Stimulated activated CD4-positive, alpha-beta T cell treated with anti-CD3 and anti-CD28 coated beads, Interleukin-2, amount 100 ng/mL, for 4 hours (primary cell): ENCODE results near the gene BRINP1.
"Not testable (repeated sequence)": the region's sequence is repeated elsewhere in the genome, so short reads cannot be mapped to it uniquely, and the experiment has no call there.

ENCODE experiments used
- DNase-seq: peaks from one replicate; pipeline ENCODE4 v3.0.0-alpha.2; 2020; ENCODE audit warnings: low read depth

BRINP1 gene

DNA sequence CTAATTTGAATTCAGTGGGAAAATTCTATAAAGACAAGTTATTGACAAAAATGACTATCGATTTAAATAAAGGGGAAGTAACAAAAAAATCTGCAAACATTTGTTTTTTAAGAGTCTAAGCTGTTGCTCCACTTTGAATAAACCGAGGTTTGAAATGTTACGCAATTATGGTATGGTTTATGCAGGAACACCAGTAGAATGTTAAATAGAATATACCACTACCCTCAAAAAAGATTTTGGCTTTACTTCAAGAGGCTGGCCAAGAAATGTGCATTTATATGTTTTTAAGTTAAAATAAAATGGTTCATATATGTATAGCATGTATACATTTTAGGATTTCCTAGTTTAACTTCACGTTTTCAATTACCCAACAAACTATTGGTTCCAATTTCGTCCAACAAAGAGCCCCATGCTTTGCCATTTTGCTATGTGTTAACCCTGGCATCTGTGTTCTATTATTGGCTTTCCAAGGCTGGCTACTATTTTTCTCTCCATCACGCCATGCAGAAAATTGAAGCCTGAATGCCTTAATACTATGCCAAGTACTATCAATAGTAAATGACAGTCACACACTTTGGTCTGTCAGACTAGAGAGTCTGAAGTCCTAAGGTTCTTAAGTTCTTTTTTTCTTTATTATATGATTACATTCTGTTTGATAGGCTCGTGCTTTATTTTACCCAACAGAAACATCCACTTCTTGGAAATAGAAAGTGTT is 171.2 kb downstream of the BRINP1 start:
- no peak for DNase-seq

- no peak for DNase-seq
These were observed 173.7 kb downstream of the BRINP1 start for GRCh38 chr9:119195521-119195920.

DNA sequence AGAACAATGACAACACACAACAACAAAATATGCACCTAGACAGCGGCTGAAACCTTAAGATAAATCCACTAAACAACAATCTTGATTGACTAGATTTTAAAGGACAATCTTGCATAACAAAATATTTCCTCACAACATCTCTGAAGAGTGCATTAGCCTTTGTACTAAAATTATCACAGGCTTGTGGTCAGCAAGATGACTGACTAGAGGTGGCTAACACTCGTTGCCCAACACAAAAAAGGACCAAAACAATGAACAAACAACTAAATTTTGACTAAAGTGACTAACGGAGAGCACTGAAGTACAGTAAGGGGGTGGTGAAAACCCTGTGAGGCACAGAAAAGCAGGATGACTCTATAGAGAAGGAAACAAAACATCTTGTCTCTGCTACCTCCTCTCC is 183.9 kb downstream of the BRINP1 start:
- no peak for DNase-seq

GRCh38 chr9:119184265-119184936 is 184.8 kb downstream of the BRINP1 start:
- DNase-seq = no peak

DNA sequence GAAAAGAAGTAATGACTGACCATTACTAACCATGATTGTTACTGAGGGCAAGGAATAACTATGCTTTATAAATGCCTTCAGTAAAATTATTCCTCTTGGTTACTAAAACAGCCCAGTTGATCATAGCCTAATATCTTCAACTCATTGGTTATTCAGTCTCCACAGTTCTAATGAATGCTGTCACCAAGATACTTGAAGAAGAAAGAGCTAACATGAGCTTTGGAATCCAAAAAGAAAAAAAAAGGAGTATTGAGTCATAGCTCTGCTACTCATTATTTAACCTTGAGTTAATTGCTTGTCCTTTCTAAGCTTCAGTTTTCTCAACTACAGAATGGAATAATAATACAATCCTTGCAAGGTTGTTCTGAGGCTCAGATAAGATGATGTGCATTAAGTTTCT is 187.7 kb downstream of the BRINP1 start:
- DNase-seq = no peak

DNA sequence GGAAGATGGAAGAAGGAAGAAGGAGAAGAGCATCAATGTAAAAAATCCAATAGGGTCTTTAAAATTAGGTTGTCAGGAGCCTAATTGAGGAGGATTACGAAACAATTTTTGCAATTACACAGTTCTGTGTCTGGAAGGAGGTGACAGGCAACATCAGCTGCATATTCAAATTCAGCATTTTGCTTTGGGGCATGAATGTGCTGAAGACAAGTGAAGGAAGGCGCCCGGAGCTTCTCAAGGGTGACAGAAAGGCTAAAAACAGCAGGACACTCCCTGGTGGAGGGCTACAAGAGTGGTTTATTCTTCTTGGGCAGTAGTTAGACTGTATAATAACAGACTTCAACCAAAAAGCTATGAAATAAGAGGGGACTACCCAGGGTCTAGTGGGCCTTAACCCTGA is 188.3 kb downstream of the BRINP1 start:
- DNase-seq = no peak

- DNase-seq = no peak
These were observed 189.5 kb downstream of the BRINP1 start for GRCh38 chr9:119179701-119180100.

DNA sequence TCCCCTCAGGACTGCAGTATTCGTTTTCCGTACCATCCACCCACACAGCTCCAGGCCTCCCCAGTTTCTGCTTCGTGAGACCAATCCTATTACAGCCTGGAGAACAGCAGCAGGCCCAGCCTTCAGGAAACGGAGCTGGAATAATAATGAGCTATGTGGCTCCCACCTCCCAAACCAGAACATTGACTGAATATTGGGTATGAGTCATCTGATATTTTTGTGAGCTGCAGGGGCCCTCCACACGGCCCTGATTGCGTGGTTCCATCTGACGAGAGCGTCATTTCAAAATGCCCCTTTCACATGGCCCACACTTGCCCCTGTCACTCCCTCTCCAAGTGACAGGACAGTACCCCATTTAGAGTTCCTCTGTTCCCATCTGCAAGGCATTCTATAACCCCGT is 192.0 kb downstream of the BRINP1 start:
- DNase-seq = no peak

DNA sequence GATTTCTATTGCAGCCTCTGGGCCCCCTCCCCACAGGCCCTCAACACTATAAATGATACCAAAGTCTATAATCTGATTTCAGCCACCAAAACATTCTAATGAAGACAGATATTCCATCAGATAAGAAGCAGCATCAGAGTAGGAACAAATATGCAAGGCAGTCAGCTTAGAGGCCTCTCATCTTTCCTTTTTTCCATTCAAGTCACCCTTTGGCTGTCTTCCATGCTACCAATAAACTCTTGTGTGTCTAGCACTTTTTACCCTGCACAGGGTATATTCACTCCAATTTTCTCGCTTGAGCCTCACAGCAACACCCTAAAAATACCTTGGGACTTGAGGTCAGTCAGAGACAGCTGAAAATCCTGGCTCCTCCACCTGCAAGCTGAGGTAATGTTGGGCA is 193.7 kb downstream of the BRINP1 start:
- no peak for DNase-seq

DNA sequence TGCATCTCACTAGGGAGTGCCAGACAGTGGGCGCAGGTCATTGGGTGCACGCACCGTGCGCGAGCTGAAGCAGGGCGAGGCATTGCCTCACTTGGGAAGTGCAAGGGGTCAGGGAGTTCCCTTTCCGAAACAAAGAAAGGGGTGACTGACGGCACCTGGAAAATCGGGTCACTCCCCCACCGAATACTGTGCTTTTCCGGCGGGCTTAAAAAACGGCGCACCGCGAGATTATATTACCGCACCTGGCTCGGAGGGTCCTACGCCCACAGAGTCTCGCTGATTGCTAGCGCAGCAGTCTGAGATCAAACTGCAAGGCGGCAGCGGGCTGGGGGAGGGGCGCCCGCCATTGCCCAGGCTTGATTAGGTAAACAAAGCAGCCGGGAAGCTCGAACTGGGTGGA is 200.0 kb downstream of the BRINP1 start:
- not testable (repeated sequence) for DNase-seq

DNA sequence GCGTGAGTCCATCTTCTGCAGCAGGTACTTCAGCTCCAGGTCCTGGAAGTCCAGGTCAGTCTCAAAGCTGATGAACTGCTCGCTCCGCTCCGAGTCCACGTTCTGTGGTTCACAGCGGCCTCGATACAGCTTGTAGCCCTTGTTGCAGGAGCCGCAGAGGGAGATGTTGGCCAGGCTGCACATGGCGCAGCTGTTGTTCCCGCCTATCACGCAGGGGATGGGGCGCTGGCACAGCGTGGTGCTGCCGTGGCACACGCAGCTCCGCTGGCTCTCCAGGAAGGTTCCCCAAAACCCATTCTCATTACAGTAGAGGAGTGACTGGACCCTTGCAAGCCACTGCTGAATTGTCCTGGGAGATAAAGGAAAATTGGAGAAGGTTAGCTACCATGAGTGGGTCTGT is 201.4 kb downstream of the BRINP1 start:
- DNase-seq = no peak

DNA sequence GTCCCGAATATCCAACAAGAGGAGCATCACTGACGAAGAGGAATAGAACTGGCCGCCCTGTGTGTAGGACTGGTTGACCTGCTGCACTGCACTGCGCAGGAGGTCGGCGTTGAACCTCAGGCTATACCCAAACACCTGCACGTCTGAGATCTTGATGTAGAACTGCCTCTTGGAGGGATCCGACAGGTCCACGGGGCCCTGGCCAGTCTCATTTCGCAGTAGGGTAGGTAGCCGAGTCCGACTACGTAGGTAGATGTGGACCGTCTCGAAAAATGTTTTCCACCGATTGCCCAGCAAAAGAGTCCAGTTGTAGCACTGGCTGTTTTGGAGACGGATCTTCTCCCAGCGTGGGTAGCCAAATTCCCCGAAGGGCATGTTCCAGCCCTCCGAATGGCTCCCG is 202.0 kb downstream of the BRINP1 start:
- DNase-seq = no peak

DNA sequence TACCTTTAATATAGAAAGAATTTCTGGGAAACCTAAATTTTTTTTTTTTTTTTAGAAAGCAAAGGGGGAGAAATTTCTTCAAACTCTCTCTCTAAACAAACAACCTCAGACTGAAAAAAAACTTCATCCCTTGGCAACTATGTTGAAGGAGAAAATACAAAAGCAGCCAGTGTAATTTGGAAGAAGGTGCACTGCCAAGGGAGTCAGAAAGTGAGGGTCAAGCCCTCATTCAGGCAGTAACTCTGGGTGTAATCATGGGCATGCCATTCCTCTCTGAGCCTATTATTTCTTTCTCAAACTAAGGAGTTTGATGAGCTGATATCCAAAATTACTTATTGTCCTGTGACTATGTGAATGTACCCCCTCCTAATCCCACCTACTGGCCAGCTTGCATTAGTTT is 203.1 kb downstream of the BRINP1 start:
- DNase-seq = no peak

DNA sequence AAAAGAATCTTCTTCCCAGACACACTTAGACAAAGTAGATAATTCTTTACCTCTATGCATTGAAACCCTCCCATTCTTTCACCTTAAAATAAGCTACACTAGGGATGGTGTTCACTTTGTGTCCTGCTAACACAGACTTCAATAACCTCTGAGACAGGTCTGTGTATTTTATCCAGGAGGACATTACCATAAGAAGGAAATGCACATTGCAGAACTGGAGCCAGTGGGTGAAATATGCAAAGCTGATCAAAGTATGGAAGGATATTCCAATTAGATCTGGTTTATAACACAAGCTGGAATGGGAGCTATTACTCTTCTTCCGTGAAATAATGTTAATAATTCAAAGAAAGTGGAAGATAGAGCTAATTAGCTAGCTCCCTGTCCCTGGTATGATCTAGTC is 204.1 kb downstream of the BRINP1 start:
- DNase-seq = no peak

DNA sequence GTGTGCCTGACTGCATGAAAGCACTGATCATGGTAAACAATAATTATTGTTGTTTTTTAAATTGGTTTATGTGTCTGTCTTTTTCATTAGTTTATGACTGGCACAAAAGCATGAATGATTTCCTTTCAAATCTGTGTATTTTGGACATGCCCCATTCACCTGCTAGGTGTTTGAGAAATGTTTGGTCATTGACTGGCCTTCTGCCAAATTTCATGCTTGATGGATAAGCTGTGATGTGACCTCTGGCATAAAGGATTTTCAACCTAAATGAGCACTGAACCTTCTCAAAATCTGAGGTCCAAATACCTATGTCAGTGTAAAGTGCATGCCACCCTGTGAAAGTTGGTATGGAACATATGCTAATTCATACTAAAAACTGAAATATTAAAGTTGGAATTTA is 204.5 kb downstream of the BRINP1 start:
- no peak for DNase-seq

DNA sequence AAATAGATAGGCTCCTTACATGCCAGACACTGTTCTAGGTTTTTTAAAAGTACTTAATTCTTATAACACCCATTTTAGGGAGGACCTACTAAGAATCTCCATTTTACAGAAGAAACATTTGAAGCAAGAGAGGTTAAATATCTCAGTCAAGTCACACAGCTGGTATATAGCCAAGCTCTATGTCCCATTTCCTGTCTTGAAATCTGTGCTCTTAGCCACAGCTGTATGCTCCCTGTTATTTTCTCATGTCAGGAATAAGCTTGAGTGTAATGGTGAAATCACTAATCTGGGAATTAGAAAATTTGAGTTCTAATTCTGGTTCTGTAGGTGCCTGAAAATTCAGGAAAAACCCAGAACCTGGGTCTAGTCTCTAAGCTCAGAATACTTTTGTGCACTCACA is 208.7 kb downstream of the BRINP1 start:
- no peak for DNase-seq

- DNase-seq = no peak
These were observed 209.8 kb downstream of the BRINP1 start for GRCh38 chr9:119159386-119159785.

- no peak for DNase-seq
These were observed 212.0 kb downstream of the BRINP1 start for GRCh38 chr9:119157196-119157595.

- DNase-seq = no peak
These were observed 212.9 kb downstream of the BRINP1 start for GRCh38 chr9:119156354-119156753.

DNA sequence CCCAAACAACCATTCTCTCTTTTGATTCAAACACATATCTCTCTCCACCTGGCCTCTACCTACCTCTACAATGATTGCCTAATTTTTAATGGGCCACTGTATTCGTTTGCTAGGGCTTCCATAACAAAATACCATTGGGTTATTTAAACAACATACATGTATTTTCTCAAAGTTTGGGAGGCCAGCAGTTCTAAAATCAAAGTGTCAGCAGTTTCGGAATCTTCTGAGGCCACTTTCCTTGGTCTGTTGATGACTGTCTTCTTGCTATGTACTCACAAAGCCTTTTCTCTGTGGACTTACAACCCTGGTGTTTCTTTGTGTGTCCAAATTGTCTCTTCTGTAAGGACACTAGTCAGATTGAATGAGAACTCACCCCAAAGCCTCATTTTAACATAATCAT is 214.7 kb downstream of the BRINP1 start:
- DNase-seq = no peak

- no peak for DNase-seq
These were observed 215.8 kb downstream of the BRINP1 start for GRCh38 chr9:119153402-119153801.

DNA sequence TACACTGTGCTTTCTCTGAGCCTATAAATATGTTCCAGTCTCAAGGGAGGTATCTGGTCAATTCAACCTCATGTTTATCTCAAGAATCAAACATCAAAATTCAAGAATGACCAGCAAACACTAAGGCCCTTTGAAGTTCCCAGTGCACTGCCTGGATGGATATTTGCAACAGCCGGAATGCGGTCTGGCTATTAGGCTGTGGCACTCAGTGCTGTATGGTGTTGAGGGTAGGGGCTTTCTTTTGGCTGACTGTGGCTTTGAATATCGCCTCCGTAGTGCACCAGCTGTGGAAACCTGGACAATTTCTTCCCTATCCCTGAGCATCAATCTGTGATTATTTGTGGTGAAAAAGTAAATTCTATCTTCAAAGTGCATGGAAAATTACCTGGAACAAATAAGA is 220.4 kb downstream of the BRINP1 start:
- no peak for DNase-seq

DNA sequence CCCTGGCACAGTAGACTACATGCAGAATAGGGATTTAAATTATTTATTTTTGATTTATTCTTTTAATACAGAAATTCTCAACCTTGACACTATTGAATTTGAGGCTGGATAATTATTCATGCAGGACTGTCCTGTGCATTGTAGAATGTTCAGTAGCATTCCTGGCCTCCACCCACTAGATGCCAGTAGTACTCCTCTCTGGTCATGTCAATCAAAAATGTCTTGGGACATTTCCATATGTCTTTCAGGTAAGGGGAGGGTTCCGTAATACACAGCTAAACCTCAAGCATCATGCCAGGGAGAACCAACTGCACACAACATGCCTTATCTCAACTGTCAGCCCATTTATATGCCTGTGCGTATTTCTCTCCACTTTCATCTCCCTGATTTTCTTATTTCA is 231.8 kb downstream of the BRINP1 start:
- no peak for DNase-seq

GRCh38 chr9:119126040-119126439 is 243.2 kb downstream of the BRINP1 start:
- no peak for DNase-seq
